ENCODE data around the gene SPTBN1.
"Not testable (repeated sequence)": the region's sequence is repeated elsewhere in the genome, so short reads cannot be mapped to it uniquely, and the experiment has no call there.

SPTBN1 gene

GRCh38 chr2:54683596-54683995 is 227.5 kb downstream of the SPTBN1 start:
- Histone ChIP-seq H3K27me3 (ENCODE audit: insufficient read depth, low read length) (no peaks in the 10 kb centered on the region), H3K9me3 (ENCODE audit: insufficient read depth, low read depth, low read length) (no peaks in the 10 kb centered on the region), H3K4me3 (ENCODE audit: low read length) (no peak overlapping the region), H3K36me3 (ENCODE audit: insufficient read depth, low read length) (no peaks in the 10 kb centered on the region), H3K27ac (ENCODE audit: low read depth, low read length) (no peak overlapping the region), H3K4me1 (ENCODE audit: insufficient read depth, low read length) (no peaks in the 10 kb centered on the region), H3K9ac (ENCODE audit: low read depth, low read length) (no peak overlapping the region)
- WGBS: no CpG with 5 or more reads among the region's 2 CpGs

DNA sequence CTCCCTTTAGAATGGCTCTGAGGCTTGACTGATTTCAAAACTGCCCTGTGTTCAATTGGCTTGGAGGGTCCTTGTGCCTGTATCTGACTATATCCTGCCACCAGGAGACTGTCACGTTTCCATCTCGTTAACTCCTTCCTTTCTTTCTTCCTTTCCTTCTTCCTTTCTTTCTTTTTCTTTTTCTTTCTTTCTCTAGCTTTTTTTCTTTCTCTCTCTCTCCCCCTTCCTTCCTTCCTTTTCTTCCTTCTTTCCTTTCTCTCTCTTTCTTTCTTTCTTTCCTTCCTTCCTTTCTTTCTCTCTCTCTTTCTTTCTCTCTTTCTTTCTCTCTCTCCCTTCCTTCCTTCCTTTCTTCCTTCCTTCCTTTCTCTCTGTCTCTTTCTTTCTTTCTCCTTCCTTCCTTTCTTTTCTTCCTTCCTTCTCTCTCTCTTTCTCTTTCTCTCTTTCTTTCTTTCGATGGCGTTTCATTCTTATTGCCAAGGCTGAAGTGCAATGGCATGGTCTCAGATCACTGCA is 229.2 kb downstream of the SPTBN1 start:
- no peak overlapping the region for H3K9ac ChIP-seq (ENCODE audit: low read depth, low read length)
- no peaks in the 10 kb centered on the region for H3K27me3 ChIP-seq (ENCODE audit: insufficient read depth, low read length)
- 83% methylated on average over 4 of the region's 4 CpGs for WGBS
- no peaks in the 10 kb centered on the region for H3K36me3 ChIP-seq (ENCODE audit: insufficient read depth, low read length)
- no peaks in the 10 kb centered on the region for H3K4me1 ChIP-seq (ENCODE audit: insufficient read depth, low read length)
- no peak overlapping the region for H3K27ac ChIP-seq (ENCODE audit: low read depth, low read length)
- no peaks in the 10 kb centered on the region for H3K9me3 ChIP-seq (ENCODE audit: insufficient read depth, low read depth, low read length)
- H3K4me3 ChIP-seq (ENCODE audit: low read length): no peak overlapping the region

GRCh38 chr2:54687595-54688152 is 231.5 kb downstream of the SPTBN1 start:
- no peaks in the 10 kb centered on the region for H3K36me3 ChIP-seq (ENCODE audit: insufficient read depth, low read length)
- H3K27me3 ChIP-seq (ENCODE audit: insufficient read depth, low read length): no peaks in the 10 kb centered on the region
- H3K4me1 ChIP-seq (ENCODE audit: insufficient read depth, low read length): no peaks in the 10 kb centered on the region
- no peak overlapping the region for H3K4me3 ChIP-seq (ENCODE audit: low read length)
- H3K9ac ChIP-seq (ENCODE audit: low read depth, low read length): no peak overlapping the region
- WGBS: 96% methylated on average over 4 of the region's 4 CpGs
- no peak overlapping the region for H3K27ac ChIP-seq (ENCODE audit: low read depth, low read length)
- H3K9me3 ChIP-seq (ENCODE audit: insufficient read depth, low read depth, low read length): no peaks in the 10 kb centered on the region

DNA sequence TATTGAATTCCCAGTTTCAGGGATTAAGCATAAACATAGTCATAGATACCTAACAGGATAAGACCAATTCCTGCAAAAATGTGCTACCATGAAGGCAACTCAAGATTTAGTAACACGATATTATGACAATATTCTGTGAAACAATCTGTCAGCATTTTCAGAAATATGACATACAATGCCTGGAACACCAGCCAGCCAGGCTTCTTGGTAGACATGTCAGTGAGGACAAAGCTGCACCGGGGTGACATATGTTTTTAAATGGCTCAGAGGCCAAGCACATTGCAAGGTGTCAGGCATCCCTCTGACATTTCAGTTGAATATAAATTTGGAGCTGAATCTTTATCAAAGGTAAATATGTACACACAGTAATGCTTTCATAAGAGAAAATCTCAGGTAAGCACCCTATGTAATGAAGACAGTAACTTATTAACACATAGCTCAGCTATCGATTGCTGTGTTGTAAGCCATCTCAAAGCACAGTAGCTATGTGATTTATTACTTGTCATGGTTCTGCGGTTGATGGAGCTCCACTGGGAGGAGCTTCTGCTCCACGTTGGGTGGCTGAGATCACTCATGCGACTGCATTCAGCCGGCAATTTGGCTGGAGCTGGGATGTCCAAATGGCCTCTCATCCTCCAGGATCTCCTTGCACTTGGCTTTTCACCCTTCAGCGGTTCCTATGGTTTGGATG is 235.5 kb downstream of the SPTBN1 start:
- no peaks in the 10 kb centered on the region for H3K9me3 ChIP-seq (ENCODE audit: insufficient read depth, low read depth, low read length)
- no peaks in the 10 kb centered on the region for H3K36me3 ChIP-seq (ENCODE audit: insufficient read depth, low read length)
- H3K27me3 ChIP-seq (ENCODE audit: insufficient read depth, low read length): no peaks in the 10 kb centered on the region
- H3K9ac ChIP-seq (ENCODE audit: low read depth, low read length): no peak overlapping the region
- no peaks in the 10 kb centered on the region for H3K4me1 ChIP-seq (ENCODE audit: insufficient read depth, low read length)
- 90% methylated on average over 8 of the region's 8 CpGs for WGBS
- H3K27ac ChIP-seq (ENCODE audit: low read depth, low read length): no peak overlapping the region
- no peak overlapping the region for H3K4me3 ChIP-seq (ENCODE audit: low read length)

GRCh38 chr2:54692556-54692955 is 236.4 kb downstream of the SPTBN1 start:
- H3K27ac ChIP-seq (ENCODE audit: low read depth, low read length): no peak overlapping the region
- no peak overlapping the region for H3K4me3 ChIP-seq (ENCODE audit: low read length)
- no peak overlapping the region for H3K9ac ChIP-seq (ENCODE audit: low read depth, low read length)
- no peaks in the 10 kb centered on the region for H3K36me3 ChIP-seq (ENCODE audit: insufficient read depth, low read length)
- no peaks in the 10 kb centered on the region for H3K4me1 ChIP-seq (ENCODE audit: insufficient read depth, low read length)
- H3K27me3 ChIP-seq (ENCODE audit: insufficient read depth, low read length): no peaks in the 10 kb centered on the region
- no peaks in the 10 kb centered on the region for H3K9me3 ChIP-seq (ENCODE audit: insufficient read depth, low read depth, low read length)

DNA sequence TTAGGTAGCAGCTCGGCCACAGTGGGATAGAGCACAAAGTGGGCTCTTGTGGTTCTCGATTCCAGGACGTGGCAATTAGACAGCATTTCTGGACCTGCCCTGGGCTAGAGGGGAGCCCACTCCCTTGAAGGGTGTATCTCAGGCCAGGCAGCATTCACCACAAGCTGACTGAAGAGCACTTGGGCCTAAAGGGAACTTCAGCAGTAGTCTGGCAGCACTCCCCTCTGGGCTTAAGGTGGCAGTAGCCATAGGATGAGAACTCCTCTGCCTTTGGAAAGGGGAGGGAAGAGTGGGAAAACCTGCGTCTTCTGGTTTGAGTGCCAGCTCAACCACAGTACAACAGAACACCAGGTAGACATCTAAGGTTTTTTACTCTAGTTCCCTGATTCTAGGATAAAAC is 239.3 kb downstream of the SPTBN1 start:
- Histone ChIP-seq H3K27me3 (ENCODE audit: insufficient read depth, low read length) (no peaks in the 10 kb centered on the region), H3K27ac (ENCODE audit: low read depth, low read length) (no peak overlapping the region), H3K9ac (ENCODE audit: low read depth, low read length) (no peak overlapping the region), H3K9me3 (ENCODE audit: insufficient read depth, low read depth, low read length) (no peaks in the 10 kb centered on the region), H3K36me3 (ENCODE audit: insufficient read depth, low read length) (no peaks in the 10 kb centered on the region), H3K4me3 (ENCODE audit: low read length) (no peak overlapping the region), H3K4me1 (ENCODE audit: insufficient read depth, low read length) (no peaks in the 10 kb centered on the region)
- 91% methylated on average over 4 of the region's 4 CpGs for WGBS

GRCh38 chr2:54697934-54698333 is 241.8 kb downstream of the SPTBN1 start:
- WGBS: 90% methylated on average over 1 of the region's 1 CpG
- no peaks in the 10 kb centered on the region for H3K27me3 ChIP-seq (ENCODE audit: insufficient read depth, low read length)
- H3K4me3 ChIP-seq (ENCODE audit: low read length): no peak overlapping the region
- no peaks in the 10 kb centered on the region for H3K9me3 ChIP-seq (ENCODE audit: insufficient read depth, low read depth, low read length)
- H3K36me3 ChIP-seq (ENCODE audit: insufficient read depth, low read length): no peaks in the 10 kb centered on the region
- no peak overlapping the region for H3K9ac ChIP-seq (ENCODE audit: low read depth, low read length)
- no peak overlapping the region for H3K27ac ChIP-seq (ENCODE audit: low read depth, low read length)
- no peaks in the 10 kb centered on the region for H3K4me1 ChIP-seq (ENCODE audit: insufficient read depth, low read length)

DNA sequence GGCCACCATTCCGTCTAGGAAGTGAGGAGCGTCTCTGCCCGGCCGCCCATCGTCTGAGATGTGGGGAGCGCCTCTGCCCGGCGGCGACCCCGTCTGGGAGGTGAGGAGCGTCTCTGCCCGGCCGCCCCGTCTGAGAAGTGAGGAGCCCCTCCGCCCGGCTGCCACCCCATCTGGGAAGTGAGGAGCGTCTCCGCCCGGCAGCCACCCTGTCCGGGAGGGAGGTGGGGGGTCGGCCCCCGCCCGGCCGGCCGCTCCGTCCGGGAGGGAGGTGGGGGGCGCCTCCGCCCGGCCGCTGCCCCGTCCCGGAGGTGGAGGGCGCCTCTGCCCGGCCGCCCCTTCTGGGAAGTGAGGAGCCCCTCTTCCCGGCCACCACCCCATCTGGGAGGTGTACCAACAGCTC is 242.8 kb downstream of the SPTBN1 start:
- not testable (repeated sequence) for H3K27me3 ChIP-seq (ENCODE audit: insufficient read depth, low read length); H3K4me3 ChIP-seq (ENCODE audit: low read length); H3K9me3 ChIP-seq (ENCODE audit: insufficient read depth, low read depth, low read length); H3K36me3 ChIP-seq (ENCODE audit: insufficient read depth, low read length); H3K27ac ChIP-seq (ENCODE audit: low read depth, low read length); H3K9ac ChIP-seq (ENCODE audit: low read depth, low read length); H3K4me1 ChIP-seq (ENCODE audit: insufficient read depth, low read length)
- WGBS: 98% methylated on average over 37 of the region's 37 CpGs

GRCh38 chr2:54699665-54700064 is 243.5 kb downstream of the SPTBN1 start:
- H3K27me3 ChIP-seq (ENCODE audit: insufficient read depth, low read length): no peaks in the 10 kb centered on the region
- no peak overlapping the region for H3K4me3 ChIP-seq (ENCODE audit: low read length)
- H3K4me1 ChIP-seq (ENCODE audit: insufficient read depth, low read length): no peaks in the 10 kb centered on the region
- H3K27ac ChIP-seq (ENCODE audit: low read depth, low read length): no peak overlapping the region
- 100% methylated on average over 2 of the region's 2 CpGs for WGBS
- no peaks in the 10 kb centered on the region for H3K36me3 ChIP-seq (ENCODE audit: insufficient read depth, low read length)
- no peaks in the 10 kb centered on the region for H3K9me3 ChIP-seq (ENCODE audit: insufficient read depth, low read depth, low read length)
- H3K9ac ChIP-seq (ENCODE audit: low read depth, low read length): no peak overlapping the region

- Histone ChIP-seq H3K4me3 (ENCODE audit: low read length) (no peak overlapping the region), H3K36me3 (ENCODE audit: insufficient read depth, low read length) (no peaks in the 10 kb centered on the region), H3K27ac (ENCODE audit: low read depth, low read length) (no peak overlapping the region), H3K27me3 (ENCODE audit: insufficient read depth, low read length) (no peaks in the 10 kb centered on the region), H3K4me1 (ENCODE audit: insufficient read depth, low read length) (no peaks in the 10 kb centered on the region), H3K9ac (ENCODE audit: low read depth, low read length) (no peak overlapping the region), H3K9me3 (ENCODE audit: insufficient read depth, low read depth, low read length) (no peaks in the 10 kb centered on the region)
- WGBS: 89% methylated on average over 2 of the region's 2 CpGs
Measured at GRCh38 chr2:54701029-54701428, 244.9 kb downstream of the SPTBN1 start.

- WGBS: 82% methylated on average over 1 of the region's 1 CpG
- H3K27me3 ChIP-seq (ENCODE audit: insufficient read depth, low read length): no peaks in the 10 kb centered on the region
- no peak overlapping the region for H3K4me3 ChIP-seq (ENCODE audit: low read length)
- H3K27ac ChIP-seq (ENCODE audit: low read depth, low read length): no peak overlapping the region
- H3K36me3 ChIP-seq (ENCODE audit: insufficient read depth, low read length): no peaks in the 10 kb centered on the region
- no peaks in the 10 kb centered on the region for H3K9me3 ChIP-seq (ENCODE audit: insufficient read depth, low read depth, low read length)
- no peaks in the 10 kb centered on the region for H3K4me1 ChIP-seq (ENCODE audit: insufficient read depth, low read length)
- H3K9ac ChIP-seq (ENCODE audit: low read depth, low read length): no peak overlapping the region
Measured at GRCh38 chr2:54704238-54704637, 248.1 kb downstream of the SPTBN1 start.

Measured in HUES64 (cell line).